Measurements from ENCODE around the gene PDZD8. TPM values are rescaled to one million over a fixed set of nuclear protein-coding genes. Genes with fewer than 3 reads are reported as not detected.

The PDZD8 gene
- polyA plus RNA-seq, 1 donor from 2014 or later, result 16.3 TPM

DNA sequence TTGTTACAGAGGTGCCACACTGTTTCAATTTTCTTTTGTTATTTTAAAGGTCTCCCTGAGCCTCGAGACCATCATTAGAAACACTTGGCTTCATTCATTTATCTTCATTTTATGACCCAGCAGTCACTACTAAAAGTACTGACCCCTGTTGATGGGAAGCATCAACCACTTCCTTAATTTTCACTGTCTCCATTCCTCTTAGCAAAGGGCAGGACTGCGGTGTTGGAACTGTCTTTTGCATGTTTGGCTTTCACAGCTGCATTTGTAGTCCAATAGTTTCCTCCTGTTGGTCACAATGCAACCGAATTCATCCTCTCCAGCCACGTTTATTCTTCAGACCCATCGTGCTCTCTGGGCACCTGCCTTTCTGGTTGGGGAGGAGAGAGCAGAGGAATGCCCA, 46.7 kb upstream of the PDZD8 start:
- no peak overlapping the region for H3K27ac ChIP-seq (ENCODE audit: low read length)
- H3K9ac ChIP-seq (ENCODE audit: low read length), result no peak overlapping the region
- no peaks in the 10 kb centered on the region for H4K20me1 ChIP-seq (ENCODE audit: insufficient read depth)
- no peaks in the 10 kb centered on the region for H3K9me2 ChIP-seq (ENCODE audit: insufficient read depth, low read length)
- H3K79me2 ChIP-seq (replicated peaks; ENCODE audit: insufficient read depth, low read length), result no peaks in the 10 kb centered on the region
- no peak overlapping the region for H3K4me2 ChIP-seq (ENCODE audit: low read length)
- no peak overlapping the region for H3K4me3 ChIP-seq (ENCODE audit: low read length)
- no peaks in the 10 kb centered on the region for H3K36me3 ChIP-seq (ENCODE audit: insufficient read depth, low read length)
- H3K27me3 ChIP-seq (ENCODE audit: insufficient read depth, low read depth, low read length), result no peaks in the 10 kb centered on the region
- H3K9me3 ChIP-seq (ENCODE audit: low read length), result peaks cover 7% of the 10 kb centered on the region
- TF ChIP-seq POLR2AphosphoS5 (IDR thresholded peaks at IDR 0.05), result no peak
- TF ChIP-seq MXI1 (conservative IDR thresholded peaks at IDR 0.05; ENCODE audit: poor library complexity, severe bottlenecking), result no peak
- no peak for TF ChIP-seq SMC3 (conservative IDR thresholded peaks at IDR 0.05; ENCODE audit: poor library complexity)
- TF ChIP-seq EZH2 (IDR thresholded peaks at IDR 0.05; ENCODE audit: borderline replicate concordance, insufficient read depth, low read length, poor library complexity, severe bottlenecking), result no peak
- TF ChIP-seq, protein P1, sequence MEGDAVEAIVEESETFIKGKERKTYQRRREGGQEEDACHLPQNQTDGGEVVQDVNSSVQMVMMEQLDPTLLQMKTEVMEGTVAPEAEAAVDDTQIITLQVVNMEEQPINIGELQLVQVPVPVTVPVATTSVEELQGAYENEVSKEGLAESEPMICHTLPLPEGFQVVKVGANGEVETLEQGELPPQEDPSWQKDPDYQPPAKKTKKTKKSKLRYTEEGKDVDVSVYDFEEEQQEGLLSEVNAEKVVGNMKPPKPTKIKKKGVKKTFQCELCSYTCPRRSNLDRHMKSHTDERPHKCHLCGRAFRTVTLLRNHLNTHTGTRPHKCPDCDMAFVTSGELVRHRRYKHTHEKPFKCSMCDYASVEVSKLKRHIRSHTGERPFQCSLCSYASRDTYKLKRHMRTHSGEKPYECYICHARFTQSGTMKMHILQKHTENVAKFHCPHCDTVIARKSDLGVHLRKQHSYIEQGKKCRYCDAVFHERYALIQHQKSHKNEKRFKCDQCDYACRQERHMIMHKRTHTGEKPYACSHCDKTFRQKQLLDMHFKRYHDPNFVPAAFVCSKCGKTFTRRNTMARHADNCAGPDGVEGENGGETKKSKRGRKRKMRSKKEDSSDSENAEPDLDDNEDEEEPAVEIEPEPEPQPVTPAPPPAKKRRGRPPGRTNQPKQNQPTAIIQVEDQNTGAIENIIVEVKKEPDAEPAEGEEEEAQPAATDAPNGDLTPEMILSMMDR (IDR thresholded peaks at IDR 0.05; ENCODE audit: poor library complexity, severe bottlenecking), result no peak
- no peak for TF ChIP-seq RAD21 (conservative IDR thresholded peaks at IDR 0.05)
- no peak for TF ChIP-seq EP300 (conservative IDR thresholded peaks at IDR 0.05; ENCODE audit: poor library complexity, severe bottlenecking)
- TF ChIP-seq TAF1 (IDR thresholded peaks at IDR 0.05; ENCODE audit: low read depth), result no peak
- TF ChIP-seq, protein P2, sequence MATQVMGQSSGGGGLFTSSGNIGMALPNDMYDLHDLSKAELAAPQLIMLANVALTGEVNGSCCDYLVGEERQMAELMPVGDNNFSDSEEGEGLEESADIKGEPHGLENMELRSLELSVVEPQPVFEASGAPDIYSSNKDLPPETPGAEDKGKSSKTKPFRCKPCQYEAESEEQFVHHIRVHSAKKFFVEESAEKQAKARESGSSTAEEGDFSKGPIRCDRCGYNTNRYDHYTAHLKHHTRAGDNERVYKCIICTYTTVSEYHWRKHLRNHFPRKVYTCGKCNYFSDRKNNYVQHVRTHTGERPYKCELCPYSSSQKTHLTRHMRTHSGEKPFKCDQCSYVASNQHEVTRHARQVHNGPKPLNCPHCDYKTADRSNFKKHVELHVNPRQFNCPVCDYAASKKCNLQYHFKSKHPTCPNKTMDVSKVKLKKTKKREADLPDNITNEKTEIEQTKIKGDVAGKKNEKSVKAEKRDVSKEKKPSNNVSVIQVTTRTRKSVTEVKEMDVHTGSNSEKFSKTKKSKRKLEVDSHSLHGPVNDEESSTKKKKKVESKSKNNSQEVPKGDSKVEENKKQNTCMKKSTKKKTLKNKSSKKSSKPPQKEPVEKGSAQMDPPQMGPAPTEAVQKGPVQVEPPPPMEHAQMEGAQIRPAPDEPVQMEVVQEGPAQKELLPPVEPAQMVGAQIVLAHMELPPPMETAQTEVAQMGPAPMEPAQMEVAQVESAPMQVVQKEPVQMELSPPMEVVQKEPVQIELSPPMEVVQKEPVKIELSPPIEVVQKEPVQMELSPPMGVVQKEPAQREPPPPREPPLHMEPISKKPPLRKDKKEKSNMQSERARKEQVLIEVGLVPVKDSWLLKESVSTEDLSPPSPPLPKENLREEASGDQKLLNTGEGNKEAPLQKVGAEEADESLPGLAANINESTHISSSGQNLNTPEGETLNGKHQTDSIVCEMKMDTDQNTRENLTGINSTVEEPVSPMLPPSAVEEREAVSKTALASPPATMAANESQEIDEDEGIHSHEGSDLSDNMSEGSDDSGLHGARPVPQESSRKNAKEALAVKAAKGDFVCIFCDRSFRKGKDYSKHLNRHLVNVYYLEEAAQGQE (IDR thresholded peaks at IDR 0.05; ENCODE audit: borderline replicate concordance), result no peak
- H3F3A ChIP-seq (ENCODE audit: insufficient read depth, low read length, poor library complexity, severe bottlenecking), result no peaks in the 10 kb centered on the region
- H2AFZ ChIP-seq (ENCODE audit: low read depth, low read length), result no peak overlapping the region

DNA sequence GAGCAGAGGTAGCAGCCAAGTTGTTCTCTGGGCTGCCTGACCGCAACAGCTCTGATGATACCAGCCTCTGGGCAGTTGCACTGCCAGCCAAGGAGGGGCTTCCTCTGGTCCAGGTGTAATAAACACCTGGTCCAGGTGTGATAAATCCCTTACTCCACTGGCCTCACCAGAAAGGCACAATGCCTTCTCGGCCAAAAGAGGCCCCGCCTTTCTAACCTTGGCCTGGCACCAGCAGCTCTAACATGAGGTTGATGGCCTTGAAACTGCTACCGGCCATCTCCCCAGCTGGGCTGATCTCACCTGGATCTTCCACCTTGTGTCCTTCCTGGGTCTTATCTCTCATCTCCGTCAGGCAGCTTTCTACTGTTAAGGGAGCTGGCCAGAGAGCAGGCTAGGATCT, 45.5 kb upstream of the PDZD8 start:
- H3F3A ChIP-seq (ENCODE audit: insufficient read depth, low read length, poor library complexity, severe bottlenecking), result no peaks in the 10 kb centered on the region
- H3K36me3 ChIP-seq (ENCODE audit: insufficient read depth, low read length), result no peaks in the 10 kb centered on the region
- no peak overlapping the region for H3K9ac ChIP-seq (ENCODE audit: low read length)
- H3K4me2 ChIP-seq (ENCODE audit: low read length), result no peak overlapping the region
- TF ChIP-seq, protein P1 (IDR thresholded peaks at IDR 0.05; ENCODE audit: poor library complexity, severe bottlenecking), result no peak
- TF ChIP-seq SMC3 (conservative IDR thresholded peaks at IDR 0.05; ENCODE audit: poor library complexity) (no peak), EP300 (conservative IDR thresholded peaks at IDR 0.05; ENCODE audit: poor library complexity, severe bottlenecking) (no peak), RAD21 (conservative IDR thresholded peaks at IDR 0.05) (no peak), MXI1 (conservative IDR thresholded peaks at IDR 0.05; ENCODE audit: poor library complexity, severe bottlenecking) (no peak), TAF1 (IDR thresholded peaks at IDR 0.05; ENCODE audit: low read depth) (no peak), EZH2 (IDR thresholded peaks at IDR 0.05; ENCODE audit: borderline replicate concordance, insufficient read depth, low read length, poor library complexity, severe bottlenecking) (no peak), POLR2AphosphoS5 (IDR thresholded peaks at IDR 0.05) (no peak)
- TF ChIP-seq, protein P2 (IDR thresholded peaks at IDR 0.05; ENCODE audit: borderline replicate concordance), result no peak
- no peak overlapping the region for H3K4me3 ChIP-seq (ENCODE audit: low read length)
- H4K20me1 ChIP-seq (ENCODE audit: insufficient read depth), result no peaks in the 10 kb centered on the region
- H3K9me2 ChIP-seq (ENCODE audit: insufficient read depth, low read length), result no peaks in the 10 kb centered on the region
- H3K9me3 ChIP-seq (ENCODE audit: low read length), result peaks cover 7% of the 10 kb centered on the region
- H2AFZ ChIP-seq (ENCODE audit: low read depth, low read length), result no peak overlapping the region
- no peak overlapping the region for H3K27ac ChIP-seq (ENCODE audit: low read length)
- H3K27me3 ChIP-seq (ENCODE audit: insufficient read depth, low read depth, low read length), result no peaks in the 10 kb centered on the region
- no peaks in the 10 kb centered on the region for H3K79me2 ChIP-seq (replicated peaks; ENCODE audit: insufficient read depth, low read length)
